ENCODE results near the gene HIC1.
A peak's percentile ranks its signal among the peaks of the same experiment; 100 is the strongest.

HIC1 gene

DNA sequence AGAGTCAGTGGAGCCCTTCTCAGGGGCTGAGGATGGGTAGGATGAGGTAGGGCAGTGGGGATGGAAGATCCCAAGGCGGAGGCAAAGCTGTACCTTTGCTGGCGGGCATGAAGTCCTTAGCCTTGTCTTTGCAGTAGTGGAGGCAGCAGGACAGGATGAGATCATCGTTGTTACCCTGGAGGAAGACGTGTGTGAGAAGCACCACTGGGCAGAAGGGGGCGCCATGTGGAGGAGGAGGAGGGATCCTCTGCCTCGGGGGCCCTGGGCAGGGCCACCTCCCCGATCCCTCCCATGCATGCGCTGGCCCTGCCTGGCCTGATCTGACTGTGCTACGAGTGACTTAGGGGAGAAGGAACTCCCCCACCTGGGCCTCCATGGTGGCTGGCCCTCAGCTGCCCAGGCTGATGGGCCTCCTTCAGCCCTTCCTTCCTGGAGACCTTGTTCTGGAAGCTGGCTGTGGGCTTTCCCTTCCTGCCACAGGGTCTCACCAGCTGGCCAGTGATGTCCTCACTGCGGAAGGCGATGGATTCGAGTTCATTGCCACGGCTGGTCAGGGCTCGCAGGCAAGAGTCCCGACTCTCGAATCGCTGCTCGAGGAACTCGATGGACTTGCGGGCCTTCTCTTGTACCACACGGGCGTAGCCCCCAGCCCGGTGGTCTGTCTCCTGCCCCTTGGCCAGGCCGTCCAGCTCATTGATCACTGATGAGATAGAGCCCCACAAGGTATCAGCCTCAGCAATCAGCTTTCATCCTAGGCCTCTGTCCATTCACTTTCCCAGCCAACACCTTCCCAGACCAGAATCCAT is 10.3 kb downstream of the HIC1 start:
- in situ Hi-C loops (cut with MboI; ENCODE audit: low sequenced_read_pairs, unreplicated experiment): no loop called here
- TF ChIP-seq, protein P1, sequence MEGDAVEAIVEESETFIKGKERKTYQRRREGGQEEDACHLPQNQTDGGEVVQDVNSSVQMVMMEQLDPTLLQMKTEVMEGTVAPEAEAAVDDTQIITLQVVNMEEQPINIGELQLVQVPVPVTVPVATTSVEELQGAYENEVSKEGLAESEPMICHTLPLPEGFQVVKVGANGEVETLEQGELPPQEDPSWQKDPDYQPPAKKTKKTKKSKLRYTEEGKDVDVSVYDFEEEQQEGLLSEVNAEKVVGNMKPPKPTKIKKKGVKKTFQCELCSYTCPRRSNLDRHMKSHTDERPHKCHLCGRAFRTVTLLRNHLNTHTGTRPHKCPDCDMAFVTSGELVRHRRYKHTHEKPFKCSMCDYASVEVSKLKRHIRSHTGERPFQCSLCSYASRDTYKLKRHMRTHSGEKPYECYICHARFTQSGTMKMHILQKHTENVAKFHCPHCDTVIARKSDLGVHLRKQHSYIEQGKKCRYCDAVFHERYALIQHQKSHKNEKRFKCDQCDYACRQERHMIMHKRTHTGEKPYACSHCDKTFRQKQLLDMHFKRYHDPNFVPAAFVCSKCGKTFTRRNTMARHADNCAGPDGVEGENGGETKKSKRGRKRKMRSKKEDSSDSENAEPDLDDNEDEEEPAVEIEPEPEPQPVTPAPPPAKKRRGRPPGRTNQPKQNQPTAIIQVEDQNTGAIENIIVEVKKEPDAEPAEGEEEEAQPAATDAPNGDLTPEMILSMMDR (IDR thresholded peaks at IDR 0.05; ENCODE audit: borderline replicate concordance, control extremely low read depth, extremely low read depth, insufficient read depth, missing control alignments): peak; percentile 67
- DNase-seq (ENCODE audit: low spot score): peak; percentile 83

DNA sequence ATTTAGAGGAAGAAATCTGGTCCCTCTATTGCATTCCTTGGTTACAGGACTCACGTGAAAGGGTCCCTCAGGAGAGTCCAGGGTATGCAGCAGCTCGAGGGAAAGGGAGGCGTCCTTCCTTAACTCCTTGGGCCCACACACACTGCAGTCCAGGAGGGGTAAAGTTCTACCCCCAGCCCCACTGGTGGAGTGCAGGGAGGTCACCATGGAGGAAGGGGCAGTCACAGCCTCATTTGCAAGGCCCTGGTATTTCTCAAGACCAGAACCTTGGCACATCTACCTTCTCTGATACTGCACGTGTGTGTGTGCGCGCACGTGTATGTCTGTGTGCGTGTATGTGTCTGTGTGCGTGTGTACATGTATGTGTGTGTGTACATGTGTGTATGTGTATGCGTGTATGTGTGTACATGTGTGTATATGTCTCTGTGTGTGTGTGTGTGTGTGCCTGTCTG is 11.1 kb downstream of the HIC1 start:
- in situ Hi-C loops (cut with MboI; ENCODE audit: low sequenced_read_pairs, unreplicated experiment): no loop called here
- DNase-seq (ENCODE audit: low spot score): no peak
- TF ChIP-seq, protein P1 (IDR thresholded peaks at IDR 0.05; ENCODE audit: borderline replicate concordance, control extremely low read depth, extremely low read depth, insufficient read depth, missing control alignments): no peak

DNA sequence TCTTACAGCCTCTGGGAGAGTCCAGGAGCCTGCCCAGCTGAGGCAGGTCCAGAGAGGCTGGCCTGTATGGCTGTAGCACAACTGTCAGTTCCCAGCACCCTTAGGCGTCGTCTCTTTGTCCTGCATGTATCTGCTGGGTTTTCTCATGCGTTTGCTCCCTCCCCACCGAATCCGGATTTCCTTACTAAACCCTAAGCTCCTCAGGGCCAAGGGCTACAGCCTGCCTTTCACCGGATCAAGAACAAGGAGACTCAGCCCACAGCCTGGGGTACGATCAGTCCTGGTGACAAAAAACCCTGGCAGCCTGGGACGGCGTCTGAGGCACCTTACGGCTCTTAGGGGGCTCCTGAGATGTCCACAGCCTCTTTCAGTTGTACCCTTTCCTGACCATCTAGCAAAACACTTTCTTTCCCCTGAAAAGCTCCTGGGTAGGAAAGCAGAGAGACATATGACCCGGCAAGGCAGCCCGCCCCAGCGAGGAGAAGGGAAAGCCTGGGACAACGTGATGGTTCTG is 12.2 kb downstream of the HIC1 start:
- in situ Hi-C loops (cut with MboI; ENCODE audit: low sequenced_read_pairs, unreplicated experiment): no loop called here
- TF ChIP-seq, protein P1 (IDR thresholded peaks at IDR 0.05; ENCODE audit: borderline replicate concordance, control extremely low read depth, extremely low read depth, insufficient read depth, missing control alignments): no peak
- no peak for DNase-seq (ENCODE audit: low spot score)

DNA sequence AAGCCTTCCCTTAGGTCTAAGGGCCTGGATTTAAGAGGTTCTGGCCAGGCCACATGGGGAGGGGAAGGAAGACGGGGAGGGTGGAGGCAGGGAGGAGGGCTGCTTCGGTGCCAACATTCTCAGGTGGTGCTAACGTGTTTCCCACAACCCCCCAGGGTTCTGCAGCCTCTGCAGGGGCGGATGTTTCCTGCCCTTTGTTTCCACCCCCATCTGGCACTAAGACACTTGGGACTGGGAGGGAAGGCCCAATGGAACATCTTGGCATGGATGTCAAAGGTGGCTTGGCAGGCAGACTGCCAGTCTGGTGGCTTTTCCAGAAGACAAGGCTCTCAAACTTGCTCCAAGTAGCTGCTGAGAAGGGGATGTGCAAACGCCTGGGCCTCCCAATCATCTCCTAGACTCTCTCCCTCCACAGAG is 12.7 kb downstream of the HIC1 start:
- no peak for DNase-seq (ENCODE audit: low spot score)
- in situ Hi-C loops (cut with MboI; ENCODE audit: low sequenced_read_pairs, unreplicated experiment): no loop called here
- TF ChIP-seq, protein P1 (IDR thresholded peaks at IDR 0.05; ENCODE audit: borderline replicate concordance, control extremely low read depth, extremely low read depth, insufficient read depth, missing control alignments): no peak

DNA sequence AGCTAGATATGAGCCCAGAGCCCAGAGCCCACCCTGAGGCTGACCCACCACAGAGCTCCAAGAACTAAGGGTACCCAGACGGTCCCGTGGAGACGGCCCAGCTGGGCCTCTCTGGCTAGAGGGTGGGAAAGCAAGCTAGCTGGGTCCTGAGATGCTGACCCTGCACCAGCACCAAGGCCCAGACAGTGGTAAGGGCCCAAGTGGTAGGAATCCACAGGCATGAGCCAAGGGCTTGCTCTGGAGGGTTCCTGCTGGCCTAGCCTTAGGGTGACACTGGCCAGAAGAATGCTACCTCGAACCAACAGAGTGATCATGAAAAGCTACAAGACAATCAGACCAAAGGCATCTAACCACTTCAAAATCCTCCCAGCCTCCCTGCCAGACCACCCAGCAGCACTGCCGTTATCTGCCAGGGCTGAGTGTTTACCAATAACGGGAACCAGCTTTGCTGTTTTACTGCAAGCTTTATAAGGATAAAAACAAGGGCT is 13.2 kb downstream of the HIC1 start:
- DNase-seq (ENCODE audit: low spot score): no peak
- TF ChIP-seq, protein P1 (IDR thresholded peaks at IDR 0.05; ENCODE audit: borderline replicate concordance, control extremely low read depth, extremely low read depth, insufficient read depth, missing control alignments): no peak
- in situ Hi-C loops (cut with MboI; ENCODE audit: low sequenced_read_pairs, unreplicated experiment): no loop called here

DNA sequence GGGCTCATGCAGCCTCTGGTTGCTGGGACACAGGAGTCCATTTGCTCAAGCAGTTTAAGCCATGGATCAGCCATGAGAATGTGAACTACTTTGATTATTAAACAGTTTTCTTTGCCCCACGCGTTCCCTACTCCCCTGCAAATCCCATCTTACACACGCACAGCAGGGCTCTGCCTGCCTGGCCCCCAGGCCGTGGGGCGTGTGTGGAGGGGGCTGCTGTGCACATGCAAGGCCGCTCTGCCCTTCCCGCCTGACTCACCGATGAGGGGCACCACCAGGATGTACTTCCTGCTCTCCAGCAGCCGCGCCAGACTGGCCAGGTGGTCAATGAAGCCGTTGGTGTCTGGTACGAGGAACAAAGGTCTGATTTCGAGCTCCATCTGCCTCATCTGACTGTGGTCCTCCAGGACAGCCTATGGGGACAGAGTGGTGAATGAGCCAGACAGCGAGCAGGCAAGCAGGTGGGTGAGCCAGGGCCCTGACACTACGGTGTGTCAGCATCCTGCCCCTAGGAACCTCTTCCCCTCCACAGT is 13.7 kb downstream of the HIC1 start:
- TF ChIP-seq, protein P1 (IDR thresholded peaks at IDR 0.05; ENCODE audit: borderline replicate concordance, control extremely low read depth, extremely low read depth, insufficient read depth, missing control alignments): no peak
- in situ Hi-C loops (cut with MboI; ENCODE audit: low sequenced_read_pairs, unreplicated experiment): no loop called here
- no peak for DNase-seq (ENCODE audit: low spot score)

All from GM13976 (cell line).